HG02973 (cell line): ENCODE data around the gene CIAO2B.

Experiments used
- ATAC-seq: cut with Tn5 transposase; IDR thresholded peaks from one replicate; pipeline ENCODE4 v1.9.1; 2021; ENCODE audit warnings: moderate library complexity; ENCODE audit not compliant: unreplicated experiment

CIAO2B gene

GRCh38 chr16:66890799-66891198, 43.4 kb downstream of the CIAO2B start:
- no peak for ATAC-seq

- no peak for ATAC-seq
These were observed 44.6 kb downstream of the CIAO2B start for GRCh38 chr16:66889622-66890021.

- no peak for ATAC-seq
These were observed 45.3 kb downstream of the CIAO2B start for GRCh38 chr16:66888647-66889615.

GRCh38 chr16:66886914-66887313, 47.3 kb downstream of the CIAO2B start:
- ATAC-seq = no peak

GRCh38 chr16:66886321-66886720, 47.9 kb downstream of the CIAO2B start:
- no peak for ATAC-seq

- no peak for ATAC-seq
These were observed 48.7 kb downstream of the CIAO2B start for GRCh38 chr16:66885491-66885890.

- ATAC-seq = no peak
These were observed 51.5 kb downstream of the CIAO2B start for GRCh38 chr16:66882702-66883101.
